Uterus (tissue), 2 donors: ENCODE results near the gene GPR176.

Experiments used
- POLR2A ChIP-seq, 2 donors: fragments of 450-650 bp; IDR thresholded peaks; one replicate each; pipeline ENCODE4 v1.6.1; 2016; ENCODE audit warnings: antibody characterized with exemption in 2 of 2, mild to moderate bottlenecking in 1 of 2, moderate library complexity in 1 of 2
- TF ChIP-seq, protein P1 (sequence below), 4 experiments: fragments of 200-600 bp in 2 of 4; fragments of 450-650 bp in 2 of 4; sonication (generic) in 2 of 4; IDR thresholded peaks; one replicate each; pipeline ENCODE4 v1.5.1; 2016 to 2019; ENCODE audit warnings: antibody characterized with exemption in 4 of 4, mild to moderate bottlenecking in 2 of 4, moderate library complexity in 1 of 4

DNA sequence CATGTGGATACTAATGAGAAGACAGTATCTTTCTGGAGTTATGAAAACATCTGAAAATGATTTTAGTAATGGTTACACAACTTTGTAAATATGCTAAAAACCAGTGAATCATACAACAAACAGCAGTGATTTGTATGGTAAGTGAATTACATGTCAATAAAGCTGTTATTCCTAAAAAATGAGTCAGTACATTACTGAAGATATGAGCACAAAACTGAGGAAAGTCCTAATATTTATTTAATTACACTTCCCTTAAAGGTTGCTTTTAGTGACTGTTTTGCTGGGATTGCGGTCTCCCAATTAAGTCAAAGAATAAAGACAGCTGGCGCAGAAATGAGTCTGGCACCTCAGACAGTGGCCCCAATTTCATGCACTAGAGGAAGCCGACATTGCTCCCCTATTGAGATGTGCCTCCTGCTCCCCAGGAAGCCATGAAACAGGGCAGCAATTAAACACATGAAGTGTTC lies 86.5 kb downstream of the GPR176 start:
- no peak for TF ChIP-seq POLR2A (IDR thresholded peaks at IDR 0.05)
- TF ChIP-seq, protein P1, sequence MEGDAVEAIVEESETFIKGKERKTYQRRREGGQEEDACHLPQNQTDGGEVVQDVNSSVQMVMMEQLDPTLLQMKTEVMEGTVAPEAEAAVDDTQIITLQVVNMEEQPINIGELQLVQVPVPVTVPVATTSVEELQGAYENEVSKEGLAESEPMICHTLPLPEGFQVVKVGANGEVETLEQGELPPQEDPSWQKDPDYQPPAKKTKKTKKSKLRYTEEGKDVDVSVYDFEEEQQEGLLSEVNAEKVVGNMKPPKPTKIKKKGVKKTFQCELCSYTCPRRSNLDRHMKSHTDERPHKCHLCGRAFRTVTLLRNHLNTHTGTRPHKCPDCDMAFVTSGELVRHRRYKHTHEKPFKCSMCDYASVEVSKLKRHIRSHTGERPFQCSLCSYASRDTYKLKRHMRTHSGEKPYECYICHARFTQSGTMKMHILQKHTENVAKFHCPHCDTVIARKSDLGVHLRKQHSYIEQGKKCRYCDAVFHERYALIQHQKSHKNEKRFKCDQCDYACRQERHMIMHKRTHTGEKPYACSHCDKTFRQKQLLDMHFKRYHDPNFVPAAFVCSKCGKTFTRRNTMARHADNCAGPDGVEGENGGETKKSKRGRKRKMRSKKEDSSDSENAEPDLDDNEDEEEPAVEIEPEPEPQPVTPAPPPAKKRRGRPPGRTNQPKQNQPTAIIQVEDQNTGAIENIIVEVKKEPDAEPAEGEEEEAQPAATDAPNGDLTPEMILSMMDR (IDR thresholded peaks at IDR 0.05): no peak
